WTC11 (cell line): ENCODE data around the gene DDAH2. TPM values are rescaled to one million over a fixed set of nuclear protein-coding genes. Genes with fewer than 3 reads are reported as not detected.

Experiments used
- ATF2 ChIP-seq: sonication (generic); formaldehyde crosslinking; IDR thresholded peaks from 2 replicates; pipeline ENCODE4 v1.8.1; 2022; ENCODE audit warnings: low read depth, missing genetic modification reagents, borderline replicate concordance
- ATF3 ChIP-seq: sonication (generic); formaldehyde crosslinking; conservative IDR thresholded peaks from 2 replicates; pipeline ENCODE4 v1.8.1; 2022; ENCODE audit warnings: mild to moderate bottlenecking, missing genetic modification reagents
- ATF6 ChIP-seq: sonication (generic); formaldehyde crosslinking; IDR thresholded peaks from 2 replicates; pipeline ENCODE4 v1.8.1; 2023; ENCODE audit warnings: mild to moderate bottlenecking, missing genetic modification reagents
- CREM ChIP-seq: sonication (generic); formaldehyde crosslinking; IDR thresholded peaks from 2 replicates; pipeline ENCODE4 v1.8.1; 2022; ENCODE audit warnings: mild to moderate bottlenecking, missing genetic modification reagents, moderate library complexity
- ESRRA ChIP-seq: sonication (generic); formaldehyde crosslinking; IDR thresholded peaks from 2 replicates; pipeline ENCODE4 v1.8.1; 2022; ENCODE audit warnings: mild to moderate bottlenecking, missing genetic modification reagents, borderline replicate concordance
- FOXK1 ChIP-seq: sonication (generic); formaldehyde crosslinking; IDR thresholded peaks from 2 replicates; pipeline ENCODE4 v1.8.0; 2022; ENCODE audit warnings: mild to moderate bottlenecking, moderate library complexity, missing genetic modification reagents
- FOXP4 ChIP-seq: sonication (generic); formaldehyde crosslinking; IDR thresholded peaks from 2 replicates; pipeline ENCODE4 v1.8.0; 2022; ENCODE audit warnings: mild to moderate bottlenecking, missing genetic modification reagents
- GABPB1 ChIP-seq: sonication (generic); formaldehyde crosslinking; IDR thresholded peaks from 2 replicates; pipeline ENCODE4 v1.8.1; 2023; ENCODE audit warnings: mild to moderate bottlenecking, missing genetic modification reagents
- HMGXB4 ChIP-seq: sonication (generic); formaldehyde crosslinking; IDR thresholded peaks from 2 replicates; pipeline ENCODE4 v1.8.1; 2023; ENCODE audit warnings: mild to moderate bottlenecking, moderate library complexity, missing genetic modification reagents
- JAZF1 ChIP-seq: fragments of 250-450 bp; sonication (Bioruptor Pico); IDR thresholded peaks from 2 replicates; pipeline ENCODE4 v1.9.0; 2021; ENCODE audit warnings: moderate library complexity, mild to moderate bottlenecking, inconsistent platforms
- KAT7 ChIP-seq: sonication (generic); formaldehyde crosslinking; IDR thresholded peaks from 2 replicates; pipeline ENCODE4 v1.8.1; 2023; ENCODE audit warnings: missing genetic modification reagents, mild to moderate bottlenecking, borderline replicate concordance
- MAX ChIP-seq: sonication (generic); formaldehyde crosslinking; IDR thresholded peaks from 2 replicates; pipeline ENCODE4 v1.8.0; 2022; ENCODE audit warnings: mild to moderate bottlenecking, missing genetic modification reagents
- MLX ChIP-seq: sonication (generic); formaldehyde crosslinking; IDR thresholded peaks from 2 replicates; pipeline ENCODE4 v1.8.1; 2023; ENCODE audit warnings: mild to moderate bottlenecking, missing genetic modification reagents, moderate library complexity
- NFE2L1 ChIP-seq: sonication (generic); formaldehyde crosslinking; IDR thresholded peaks from 2 replicates; pipeline ENCODE4 v1.8.1; 2023; ENCODE audit warnings: missing genetic modification reagents
- NR2C2 ChIP-seq: sonication (generic); formaldehyde crosslinking; IDR thresholded peaks from 2 replicates; pipeline ENCODE4 v1.8.0; 2022; ENCODE audit warnings: mild to moderate bottlenecking, missing genetic modification reagents
- OVOL2 ChIP-seq: fragments of 250-450 bp; sonication (Bioruptor Pico); IDR thresholded peaks from 2 replicates; pipeline ENCODE4 v1.9.0; 2021; ENCODE audit warnings: mild to moderate bottlenecking, borderline replicate concordance
- RELA ChIP-seq: sonication (generic); formaldehyde crosslinking; IDR thresholded peaks from 2 replicates; pipeline ENCODE4 v1.8.1; 2022; ENCODE audit warnings: missing genetic modification reagents, mild to moderate bottlenecking, borderline replicate concordance
- RORB ChIP-seq: fragments of 250-450 bp; sonication (Bioruptor Pico); IDR thresholded peaks from 2 replicates; pipeline ENCODE4 v1.9.0; 2021; ENCODE audit warnings: mild to moderate bottlenecking
- SMAD4 ChIP-seq: sonication (generic); formaldehyde crosslinking; IDR thresholded peaks from 2 replicates; pipeline ENCODE4 v1.8.0; 2022; ENCODE audit warnings: mild to moderate bottlenecking, missing genetic modification reagents
- STAT6 ChIP-seq: sonication (generic); formaldehyde crosslinking; conservative IDR thresholded peaks from 2 replicates; pipeline ENCODE4 v1.8.1; 2023; ENCODE audit warnings: mild to moderate bottlenecking, low read depth, missing genetic modification reagents, moderate library complexity
- TCF7 ChIP-seq: sonication (generic); formaldehyde crosslinking; IDR thresholded peaks from 2 replicates; pipeline ENCODE4 v1.8.0; 2022; ENCODE audit warnings: mild to moderate bottlenecking, low read depth, missing genetic modification reagents, moderate library complexity
- ZMAT4 ChIP-seq: fragments of 250-450 bp; sonication (Bioruptor Pico); IDR thresholded peaks from 2 replicates; pipeline ENCODE4 v1.9.0; 2021; ENCODE audit warnings: mild to moderate bottlenecking
- ZNF263 ChIP-seq: sonication (generic); formaldehyde crosslinking; IDR thresholded peaks from 2 replicates; pipeline ENCODE4 v1.8.1; 2022; ENCODE audit warnings: low read depth, mild to moderate bottlenecking, moderate library complexity, missing genetic modification reagents
- ZNF317 ChIP-seq: sonication (generic); formaldehyde crosslinking; IDR thresholded peaks from 2 replicates; pipeline ENCODE4 v1.8.1; 2023; ENCODE audit warnings: low read depth, mild to moderate bottlenecking, moderate library complexity, missing genetic modification reagents, borderline replicate concordance
- total RNA-seq: library from RNA; stranded (reverse); gene quantifications from 3 replicates; pipeline ENCODE4 v1.2.3, GENCODE V29; 2021

The DDAH2 gene
- total RNA-seq, 1 experiment from 2014 or later: 67.3 TPM

- TF ChIP-seq ATF2 (CRISPR knock-in tag) (peak; percentile 87; the same call in 1 of the 2 replicates), NR2C2 (CRISPR knock-in tag) (peak; percentile 66; the same call in 1 of the 2 replicates), ESRRA (CRISPR knock-in tag) (peak; percentile 92), HMGXB4 (peak; percentile 73; the same call in 1 of the 2 replicates), RORB (no peak), ZMAT4 (no peak), STAT6 (CRISPR knock-in tag) (no peak), FOXP4 (CRISPR knock-in tag) (peak; percentile 97), KAT7 (CRISPR knock-in tag) (no peak), MLX (CRISPR knock-in tag) (no peak), OVOL2 (CRISPR knock-in tag) (no peak), ZNF263 (CRISPR knock-in tag) (0 out of 2 replicates have a peak, but pooled peaks have one; percentile 35), TCF7 (CRISPR knock-in tag) (peak; percentile 85; the same call in 1 of the 2 replicates), RELA (peak; percentile 68; the same call in 1 of the 2 replicates), SMAD4 (CRISPR knock-in tag) (peak; percentile 87), MAX (CRISPR knock-in tag) (peak; percentile 99), FOXK1 (CRISPR knock-in tag) (peak; percentile 95), CREM (CRISPR knock-in tag) (peak; percentile 87), NFE2L1 (peak; percentile 99), ATF6 (no peak), GABPB1 (CRISPR knock-in tag) (peak; percentile 79), JAZF1 (CRISPR knock-in tag) (no peak), ATF3 (CRISPR knock-in tag) (peak; percentile 58; the same call in 1 of the 2 replicates), ZNF317 (CRISPR knock-in tag) (peak; percentile 50; the same call in 1 of the 2 replicates)
Measured at GRCh38 chr6:31739639-31740396, 10.7 kb upstream of the DDAH2 start, which contains the start of gene MSH5 (continued).
